ENCODE measurements around the gene LOC128125822.

The LOC128125822 gene

DNA sequence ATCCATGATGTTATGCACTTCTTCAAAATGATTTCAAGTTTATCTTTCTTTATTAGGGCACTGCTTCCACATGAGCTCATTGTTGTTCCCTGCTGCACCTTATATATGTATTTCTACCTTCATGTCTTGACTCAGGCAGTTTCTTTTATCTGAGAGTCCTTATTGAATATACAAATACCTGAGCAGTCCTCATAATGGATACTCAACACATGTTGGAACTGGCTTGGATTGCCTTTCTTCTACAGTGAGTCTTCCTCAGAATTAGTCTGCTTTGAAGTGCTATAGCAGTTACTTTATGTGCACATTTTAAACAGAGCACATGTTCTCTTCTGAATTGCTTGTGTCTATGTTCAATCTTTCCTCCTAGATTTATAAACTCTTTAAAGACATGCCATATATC, 45.3 kb upstream of the LOC128125822 start:
- Histone ChIP-seq H3K9me2 (replicated peaks; ENCODE audit: insufficient read depth) (no peaks in the 10 kb centered on the region), H3K4me1 (ENCODE audit: insufficient read depth) (peaks cover 19% of the 10 kb centered on the region), H3K27me3 (no peaks in the 10 kb centered on the region), H4K20me1 (ENCODE audit: insufficient read depth, poor library complexity, severe bottlenecking) (no peaks in the 10 kb centered on the region), H3K4me2 (no peak overlapping the region), H3K79me2 (peaks cover 10% of the 10 kb centered on the region), H3K27ac (peak overlapping the region; percentile 78), H3K9me3 (ENCODE audit: low read depth) (no peaks in the 10 kb centered on the region), H2AFZ (no peak overlapping the region), H3K4me3 (no peak overlapping the region), H3K36me3 (replicated peaks; ENCODE audit: insufficient read depth, low read depth) (no peaks in the 10 kb centered on the region)
- DNase-seq (ENCODE audit: low spot score): no peak
- TF ChIP-seq EZH2 (IDR thresholded peaks at IDR 0.05; ENCODE audit: borderline replicate concordance) (no peak), EZH2phosphoT487 (IDR thresholded peaks at IDR 0.05; ENCODE audit: low read depth, severe bottlenecking, unreplicated experiment) (no peak)
- TF ChIP-seq, protein P1, sequence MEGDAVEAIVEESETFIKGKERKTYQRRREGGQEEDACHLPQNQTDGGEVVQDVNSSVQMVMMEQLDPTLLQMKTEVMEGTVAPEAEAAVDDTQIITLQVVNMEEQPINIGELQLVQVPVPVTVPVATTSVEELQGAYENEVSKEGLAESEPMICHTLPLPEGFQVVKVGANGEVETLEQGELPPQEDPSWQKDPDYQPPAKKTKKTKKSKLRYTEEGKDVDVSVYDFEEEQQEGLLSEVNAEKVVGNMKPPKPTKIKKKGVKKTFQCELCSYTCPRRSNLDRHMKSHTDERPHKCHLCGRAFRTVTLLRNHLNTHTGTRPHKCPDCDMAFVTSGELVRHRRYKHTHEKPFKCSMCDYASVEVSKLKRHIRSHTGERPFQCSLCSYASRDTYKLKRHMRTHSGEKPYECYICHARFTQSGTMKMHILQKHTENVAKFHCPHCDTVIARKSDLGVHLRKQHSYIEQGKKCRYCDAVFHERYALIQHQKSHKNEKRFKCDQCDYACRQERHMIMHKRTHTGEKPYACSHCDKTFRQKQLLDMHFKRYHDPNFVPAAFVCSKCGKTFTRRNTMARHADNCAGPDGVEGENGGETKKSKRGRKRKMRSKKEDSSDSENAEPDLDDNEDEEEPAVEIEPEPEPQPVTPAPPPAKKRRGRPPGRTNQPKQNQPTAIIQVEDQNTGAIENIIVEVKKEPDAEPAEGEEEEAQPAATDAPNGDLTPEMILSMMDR (IDR thresholded peaks at IDR 0.05; ENCODE audit: poor library complexity): no peak

- H3K4me3 ChIP-seq: no peak overlapping the region
- H3K9me3 ChIP-seq (ENCODE audit: low read depth): no peaks in the 10 kb centered on the region
- no peaks in the 10 kb centered on the region for H3K27me3 ChIP-seq
- no peak overlapping the region for H2AFZ ChIP-seq
- WGBS (ENCODE audit: low lambda C conversion rate, missing lambda C conversion rate): 69% methylated on average over 6 of the region's 6 CpGs
- H3K4me1 ChIP-seq (ENCODE audit: insufficient read depth): peaks cover 19% of the 10 kb centered on the region
- peaks cover 10% of the 10 kb centered on the region for H3K79me2 ChIP-seq
- H3K4me2 ChIP-seq: peak overlapping the region; percentile 43
- peak overlapping the region; percentile 80 for H3K27ac ChIP-seq
- peak; percentile 87 for DNase-seq (ENCODE audit: low spot score)
- H4K20me1 ChIP-seq (ENCODE audit: insufficient read depth, poor library complexity, severe bottlenecking): no peaks in the 10 kb centered on the region
- no peaks in the 10 kb centered on the region for H3K9me2 ChIP-seq (replicated peaks; ENCODE audit: insufficient read depth)
- TF ChIP-seq, protein P1 (IDR thresholded peaks at IDR 0.05; ENCODE audit: poor library complexity): no peak
- TF ChIP-seq EZH2phosphoT487 (IDR thresholded peaks at IDR 0.05; ENCODE audit: low read depth, severe bottlenecking, unreplicated experiment) (no peak), EZH2 (IDR thresholded peaks at IDR 0.05; ENCODE audit: borderline replicate concordance) (no peak)
- no peaks in the 10 kb centered on the region for H3K36me3 ChIP-seq (replicated peaks; ENCODE audit: insufficient read depth, low read depth)
Measured at GRCh38 chr6:63527658-63528514, 44.4 kb upstream of the LOC128125822 start.

DNA sequence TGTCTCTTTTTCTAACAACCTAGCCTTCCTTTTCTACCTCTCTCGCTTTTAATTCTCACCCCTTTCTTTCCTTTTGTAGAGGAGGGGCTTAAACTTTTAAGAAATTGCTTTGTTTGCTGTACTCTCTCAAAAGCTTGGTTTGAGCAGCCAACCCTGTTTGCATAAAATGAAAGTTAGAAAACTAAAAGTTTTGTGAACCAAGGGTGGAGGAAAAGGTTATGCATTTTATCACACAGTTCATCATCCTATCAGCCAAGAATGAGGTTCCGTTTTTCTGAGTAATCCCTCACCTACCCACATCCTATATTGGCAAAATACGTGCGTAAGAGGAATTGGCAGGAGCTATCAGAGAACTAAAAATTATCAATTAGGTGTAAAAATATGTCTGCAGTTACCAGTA, 42.8 kb upstream of the LOC128125822 start:
- Histone ChIP-seq H4K20me1 (ENCODE audit: insufficient read depth, poor library complexity, severe bottlenecking) (no peaks in the 10 kb centered on the region), H3K27ac (peak overlapping the region; percentile 27), H3K4me3 (no peak overlapping the region), H3K4me1 (ENCODE audit: insufficient read depth) (peaks cover 19% of the 10 kb centered on the region), H3K9me3 (ENCODE audit: low read depth) (no peaks in the 10 kb centered on the region), H3K4me2 (peak overlapping the region; percentile 21), H3K79me2 (peaks cover 8% of the 10 kb centered on the region), H3K36me3 (replicated peaks; ENCODE audit: insufficient read depth, low read depth) (no peaks in the 10 kb centered on the region), H3K27me3 (no peaks in the 10 kb centered on the region), H3K9me2 (replicated peaks; ENCODE audit: insufficient read depth) (no peaks in the 10 kb centered on the region), H2AFZ (peak overlapping the region; percentile 38)
- TF ChIP-seq, protein P1 (IDR thresholded peaks at IDR 0.05; ENCODE audit: poor library complexity): no peak
- TF ChIP-seq EZH2phosphoT487 (IDR thresholded peaks at IDR 0.05; ENCODE audit: low read depth, severe bottlenecking, unreplicated experiment): no peak
- no peak for TF ChIP-seq EZH2 (IDR thresholded peaks at IDR 0.05; ENCODE audit: borderline replicate concordance)
- no peak for DNase-seq (ENCODE audit: low spot score)
- 62% methylated on average over 4 of the region's 4 CpGs for WGBS (ENCODE audit: low lambda C conversion rate, missing lambda C conversion rate)
